NCI-H2227 treated with DMSO at 0.1 percent for 48 hours (cell line): ENCODE data around the gene MAST3.

Experiments
- DNase-seq: peaks from one replicate; lab custom pipeline; 2025; lab: John Stamatoyannopoulos, UW

MAST3 gene

DNA sequence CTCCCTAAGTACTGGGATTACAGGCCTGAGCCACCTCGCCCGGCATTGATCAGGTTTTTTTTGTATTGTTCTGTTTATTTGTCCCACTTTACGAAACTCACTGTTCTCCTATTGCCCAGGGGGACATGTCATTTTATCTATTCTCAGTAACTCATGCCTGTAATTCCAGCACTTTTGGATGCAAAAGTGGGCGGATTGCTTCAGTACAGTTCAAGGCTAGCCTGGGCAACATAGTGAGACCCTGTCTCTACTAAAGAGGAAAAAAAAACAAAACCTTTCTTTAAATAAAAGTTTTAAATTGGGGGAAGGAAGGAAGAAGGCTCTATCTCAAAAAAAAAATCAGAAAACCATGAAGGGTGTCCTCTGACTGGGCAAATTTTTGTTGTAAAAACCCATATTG is 92.7 kb downstream of the MAST3 start:
- DNase-seq = no peak

- no peak for DNase-seq
Measured at GRCh38 chr19:18191640-18192062, 94.1 kb downstream of the MAST3 start.

- peak; percentile 96 for DNase-seq
Measured at GRCh38 chr19:18192673-18193387, 95.3 kb downstream of the MAST3 start, which contains the start of gene MPV17L2. TSS of gene MPV17L2 (plus strand) at chr19:18193218. CDS start at chr19:18193282, 64 bp downstream.

- no peak for DNase-seq
Measured at GRCh38 chr19:18193388-18194180, 96.0 kb downstream of the MAST3 start.

DNA sequence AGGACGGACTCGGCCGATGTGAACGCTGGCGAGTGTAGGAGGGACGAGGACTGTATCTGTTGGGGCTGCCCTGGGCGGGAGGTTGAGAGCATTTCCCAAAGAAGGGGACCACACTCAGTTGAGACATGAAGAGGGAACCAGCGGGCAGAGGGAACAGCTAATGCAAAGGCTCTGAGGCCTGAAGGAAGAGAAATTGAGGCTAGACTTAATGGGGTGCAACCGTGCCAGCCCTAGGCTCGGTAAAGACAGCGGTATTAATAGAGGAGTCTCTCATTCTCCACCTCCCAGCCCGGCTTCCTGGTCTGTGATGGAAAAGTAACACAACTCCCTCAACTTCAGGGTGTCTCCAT is 96.6 kb downstream of the MAST3 start:
- no peak for DNase-seq

- DNase-seq = no peak
Measured at GRCh38 chr19:18194554-18195238, 97.1 kb downstream of the MAST3 start.

- no peak for DNase-seq
Measured at GRCh38 chr19:18196511-18196845, 98.9 kb downstream of the MAST3 start.

GRCh38 chr19:18197306-18197705 is 99.7 kb downstream of the MAST3 start:
- no peak for DNase-seq

GRCh38 chr19:18197941-18198340 is 100.4 kb downstream of the MAST3 start:
- DNase-seq = no peak

DNA sequence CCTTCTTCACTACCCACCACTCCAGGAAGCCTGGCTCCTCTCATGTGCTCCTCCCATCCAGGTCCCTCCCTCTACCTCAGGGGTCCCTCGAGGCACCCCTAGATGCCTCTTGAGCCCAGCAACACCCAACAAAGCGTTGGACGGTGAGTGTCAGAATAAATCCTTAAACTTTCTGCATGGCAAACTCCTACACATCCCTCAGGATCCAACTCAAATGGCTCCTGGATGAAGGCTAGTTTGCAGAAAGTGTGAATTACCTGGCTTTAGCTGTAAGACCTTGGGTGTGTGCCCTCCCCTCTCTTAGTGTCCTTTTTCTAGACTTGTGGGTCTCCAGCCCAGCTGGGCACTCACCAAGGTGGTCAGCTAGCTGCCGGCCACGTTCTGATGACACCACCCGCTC is 100.8 kb downstream of the MAST3 start:
- no peak for DNase-seq
